ENCODE results near the gene TVP23A.

The TVP23A gene

GRCh38 chr16:10859020-10859419, 40.4 kb upstream of the TVP23A start:
- no peak overlapping the region for H3K4me3 ChIP-seq (ENCODE audit: low read depth, low read length)
- no peak for TF ChIP-seq CTCF (IDR thresholded peaks at IDR 0.05; ENCODE audit: low read depth, low read length, missing control alignments)
- DNase-seq (ENCODE audit: low read depth), result no peak
- in situ Hi-C loops (cut with HindIII; ENCODE audit: low sequenced_read_pairs), result no loop called here

- in situ Hi-C loops (cut with HindIII; ENCODE audit: low sequenced_read_pairs), result no loop called here
- DNase-seq (ENCODE audit: low read depth), result no peak
Observed at GRCh38 chr16:10858203-10858602, 39.6 kb upstream of the TVP23A start.

GRCh38 chr16:10856042-10856441, 37.4 kb upstream of the TVP23A start:
- no peak overlapping the region for H3K4me3 ChIP-seq (ENCODE audit: low read depth, low read length)
- no peak for TF ChIP-seq CTCF (IDR thresholded peaks at IDR 0.05; ENCODE audit: low read depth, low read length, missing control alignments)
- in situ Hi-C loops (cut with HindIII; ENCODE audit: low sequenced_read_pairs), result no loop called here
- no peak for DNase-seq (ENCODE audit: low read depth)

More at GRCh38 chr16:10858203-10858602, 39.6 kb upstream of the TVP23A start:
- no peak for TF ChIP-seq CTCF (IDR thresholded peaks at IDR 0.05; ENCODE audit: low read depth, low read length, missing control alignments)
- no peak overlapping the region for H3K4me3 ChIP-seq (ENCODE audit: low read depth, low read length)

DNA sequence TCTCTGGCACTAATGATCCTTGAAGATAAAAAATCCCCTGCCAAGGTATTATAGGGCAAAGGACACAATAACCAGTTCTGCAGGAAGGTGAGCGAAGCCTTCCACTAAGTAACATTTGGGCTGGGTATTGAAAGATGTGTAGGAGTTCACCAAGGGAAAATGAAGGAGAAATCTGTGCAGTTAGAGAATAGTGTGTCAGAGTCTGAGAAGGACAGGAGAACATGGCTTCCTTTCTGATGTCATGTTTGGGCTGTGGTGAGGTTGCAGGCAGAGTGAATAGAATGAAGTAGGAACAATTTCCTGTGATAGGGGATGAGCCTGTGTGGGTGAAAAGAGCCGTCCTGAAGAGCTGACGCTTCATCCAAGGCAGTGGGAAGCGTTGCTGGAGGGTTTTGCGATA, 34.4 kb upstream of the TVP23A start:
- no peak overlapping the region for H3K4me3 ChIP-seq (ENCODE audit: low read depth, low read length)
- in situ Hi-C loops (cut with HindIII; ENCODE audit: low sequenced_read_pairs), result no loop called here
- no peak for TF ChIP-seq CTCF (IDR thresholded peaks at IDR 0.05; ENCODE audit: low read depth, low read length, missing control alignments)
- DNase-seq (ENCODE audit: low read depth), result no peak

DNA sequence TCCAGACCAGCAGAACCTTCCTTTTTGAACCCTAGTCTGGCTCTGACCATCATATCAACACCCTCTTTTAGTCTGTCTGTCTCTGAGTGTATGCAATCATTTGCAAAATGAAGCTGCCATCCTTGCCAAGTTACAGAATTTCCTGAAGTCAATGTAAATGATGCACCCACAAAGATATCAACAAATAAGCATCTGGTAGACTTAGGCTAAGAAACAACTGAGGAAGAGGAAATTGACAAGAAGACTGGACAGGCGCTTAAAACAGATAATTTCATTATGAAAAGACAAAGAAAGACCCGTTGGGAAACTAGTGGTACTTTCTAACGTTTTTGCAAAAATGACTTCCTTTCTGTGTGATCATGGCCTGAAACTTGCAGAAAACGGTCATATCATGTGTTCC, 33.7 kb upstream of the TVP23A start:
- no peak overlapping the region for H3K4me3 ChIP-seq (ENCODE audit: low read depth, low read length)
- in situ Hi-C loops (cut with HindIII; ENCODE audit: low sequenced_read_pairs), result no loop called here
- no peak for TF ChIP-seq CTCF (IDR thresholded peaks at IDR 0.05; ENCODE audit: low read depth, low read length, missing control alignments)
- no peak for DNase-seq (ENCODE audit: low read depth)

- TF ChIP-seq CTCF (IDR thresholded peaks at IDR 0.05; ENCODE audit: low read depth, low read length, missing control alignments), result no peak
- in situ Hi-C loops (cut with HindIII; ENCODE audit: low sequenced_read_pairs), result no loop called here
- no peak overlapping the region for H3K4me3 ChIP-seq (ENCODE audit: low read depth, low read length)
- no peak for DNase-seq (ENCODE audit: low read depth)
Observed at GRCh38 chr16:10851512-10851911, 32.9 kb upstream of the TVP23A start.

GRCh38 chr16:10850478-10850850, 31.9 kb upstream of the TVP23A start:
- no peak for DNase-seq (ENCODE audit: low read depth)
- H3K4me3 ChIP-seq (ENCODE audit: low read depth, low read length), result no peak overlapping the region
- in situ Hi-C loops (cut with HindIII; ENCODE audit: low sequenced_read_pairs), result no loop called here
- no peak for TF ChIP-seq CTCF (IDR thresholded peaks at IDR 0.05; ENCODE audit: low read depth, low read length, missing control alignments)
